Upper lobe of left lung (tissue), 6 donors: ENCODE results near the gene SMYD2. TPM values are rescaled to one million over a fixed set of nuclear protein-coding genes. Genes with fewer than 3 reads are reported as not detected.

Experiments
- ATAC-seq, 2 donors: fragments of 200-7000 bp; cut with Tn5 transposase; one replicate each; pipeline ENCODE4 v1.9.1; 2022; ENCODE audit warnings: mild to moderate bottlenecking in 2 of 2, moderate library complexity in 2 of 2; ENCODE audit not compliant: low FRiP score in 2 of 2
- DNase-seq, 2 donors: peaks; one replicate each; pipeline ENCODE4 v3.0.0-alpha.2; 2019 to 2020
- H3K27ac ChIP-seq, 4 donors: fragments of 200-600 bp; sonication (generic); one replicate each; pipeline ENCODE4 v1.5.1; 2016 to 2019
- H3K27me3 ChIP-seq, 4 donors: fragments of 200-600 bp; sonication (generic); one replicate each; pipeline ENCODE4 v1.5.1; 2017 to 2019
- H3K36me3 ChIP-seq, 4 donors: fragments of 200-600 bp; sonication (generic); one replicate each; pipeline ENCODE4 v1.5.1; 2016 to 2019
- H3K4me1 ChIP-seq, 4 donors: fragments of 200-600 bp; sonication (generic); one replicate each; pipeline ENCODE4 v1.5.1; 2018 to 2019
- H3K4me3 ChIP-seq, 4 donors: fragments of 200-600 bp; sonication (generic); one replicate each; pipeline ENCODE4 v1.5.1; 2017 to 2019; ENCODE audit warnings: mild to moderate bottlenecking in 2 of 4, moderate library complexity in 1 of 4
- H3K9me3 ChIP-seq, 4 donors: fragments of 200-600 bp; sonication (generic); one replicate each; pipeline ENCODE4 v1.5.1; 2018 to 2019
- CTCF ChIP-seq, 6 experiments: fragments of 450-650 bp in 4 of 6; fragments of 200-600 bp in 2 of 6; sonication (generic) in 2 of 6; IDR thresholded peaks; one replicate each; pipeline ENCODE4 v1.5.1; 2016 to 2019; ENCODE audit warnings: antibody characterized with exemption in 6 of 6
- EP300 ChIP-seq, 4 donors: sonication (generic); formaldehyde crosslinking; IDR thresholded peaks; one replicate each; pipeline ENCODE4 v1.5.1; 2017; ENCODE audit warnings: antibody characterized with exemption in 4 of 4, control low read depth in 2 of 4
- POLR2A ChIP-seq, 4 donors: fragments of 450-650 bp; IDR thresholded peaks; one replicate each; pipeline ENCODE4 v1.5.1; 2016 to 2017; ENCODE audit warnings: antibody characterized with exemption in 4 of 4, mild to moderate bottlenecking in 2 of 4
- POLR2AphosphoS5 ChIP-seq, 2 donors: sonication (generic); formaldehyde crosslinking; IDR thresholded peaks; one replicate each; pipeline ENCODE4 v1.5.1; 2017; ENCODE audit warnings: antibody characterized with exemption in 2 of 2
- WGBS, 2 donors: methylation state at CpG; one replicate each; pipeline ENCODE4 v1.1.5; 2017 to 2018; 5-methylcytosine and 5-hydroxymethylcytosine counted together
- total RNA-seq, 6 donors: library from RNA; depleted of rRNA in 4 of 6; stranded (reverse); fragments of >200 nt in 4 of 6; gene quantifications; one replicate each; pipeline versions ENCODE4 v1.1.0 to v1.2.1, GENCODE V29; 2016 to 2021
- donor health status: DM: no; HTN: no; CAD: no; lungs with moderate emphysema.
- donor health status: DM: no; HTN: yes; CAD: no; lungs with severe emphysema.

The SMYD2 gene
- total RNA-seq, 6 donors from 2014 or later, result 22.6 to 52.9 (median 34.8) TPM

GRCh38 chr1:214241060-214241459 is 39.9 kb upstream of the SMYD2 start:
- Histone ChIP-seq H3K27me3 (no peaks in the 10 kb centered on the region), H3K27ac (no peak overlapping the region), H3K9me3 (no peaks in the 10 kb centered on the region), H3K36me3 (no peaks in the 10 kb centered on the region), H3K4me3 (no peak overlapping the region), H3K4me1 (no peaks in the 10 kb centered on the region)
- ATAC-seq, result no peak
- 76 to 82% methylated on average over 7 of the region's 7 CpGs for WGBS, 2 donors
- DNase-seq, result no peak
- TF ChIP-seq CTCF (IDR thresholded peaks at IDR 0.05) (no peak), POLR2A (IDR thresholded peaks at IDR 0.05) (no peak), EP300 (IDR thresholded peaks at IDR 0.05) (no peak), POLR2AphosphoS5 (IDR thresholded peaks at IDR 0.05) (no peak)

- WGBS, 2 donors, result 94 to 96% methylated on average over 20 of the region's 20 CpGs
Observed at GRCh38 chr1:214244252-214244651, 36.7 kb upstream of the SMYD2 start.

GRCh38 chr1:214244841-214245240 is 36.1 kb upstream of the SMYD2 start:
- 80 to 87% methylated on average over 2 of the region's 2 CpGs for WGBS, 2 donors
- ATAC-seq, result no peak

More at GRCh38 chr1:214244252-214244651, 36.7 kb upstream of the SMYD2 start:
- Histone ChIP-seq H3K27ac (no peak overlapping the region), H3K9me3 (no peaks in the 10 kb centered on the region), H3K4me1 (no peaks in the 10 kb centered on the region), H3K27me3 (no peaks in the 10 kb centered on the region), H3K4me3 (no peak overlapping the region), H3K36me3 (no peaks in the 10 kb centered on the region)
- TF ChIP-seq CTCF (IDR thresholded peaks at IDR 0.05) (no peak), EP300 (IDR thresholded peaks at IDR 0.05) (no peak), POLR2A (IDR thresholded peaks at IDR 0.05) (no peak)
- DNase-seq (peak in 1 of 2 donors; percentile 25), ATAC-seq (no peak)

GRCh38 chr1:214247501-214248041 is 33.4 kb upstream of the SMYD2 start:
- H3K4me1 ChIP-seq, result no peaks in the 10 kb centered on the region
- no peaks in the 10 kb centered on the region for H3K36me3 ChIP-seq
- DNase-seq, result no peak
- no peak for ATAC-seq
- H3K4me3 ChIP-seq, result no peak overlapping the region
- no peaks in the 10 kb centered on the region for H3K27me3 ChIP-seq
- 83 to 88% methylated on average over 8 of the region's 8 CpGs for WGBS, 2 donors
- H3K9me3 ChIP-seq, result no peaks in the 10 kb centered on the region
- H3K27ac ChIP-seq, result no peak overlapping the region
- TF ChIP-seq CTCF (IDR thresholded peaks at IDR 0.05) (no peak), POLR2AphosphoS5 (IDR thresholded peaks at IDR 0.05) (no peak), EP300 (IDR thresholded peaks at IDR 0.05) (no peak), POLR2A (IDR thresholded peaks at IDR 0.05) (no peak)

More at GRCh38 chr1:214244841-214245240, 36.1 kb upstream of the SMYD2 start:
- Histone ChIP-seq H3K27ac (no peak overlapping the region), H3K36me3 (no peaks in the 10 kb centered on the region), H3K4me1 (no peaks in the 10 kb centered on the region), H3K9me3 (no peaks in the 10 kb centered on the region), H3K4me3 (no peak overlapping the region), H3K27me3 (no peaks in the 10 kb centered on the region)
- DNase-seq, result no peak
- TF ChIP-seq POLR2AphosphoS5 (IDR thresholded peaks at IDR 0.05) (no peak), EP300 (IDR thresholded peaks at IDR 0.05) (no peak), CTCF (IDR thresholded peaks at IDR 0.05) (no peak), POLR2A (IDR thresholded peaks at IDR 0.05) (no peak)
